Measurements from ENCODE around the gene CRHR1.

DNA sequence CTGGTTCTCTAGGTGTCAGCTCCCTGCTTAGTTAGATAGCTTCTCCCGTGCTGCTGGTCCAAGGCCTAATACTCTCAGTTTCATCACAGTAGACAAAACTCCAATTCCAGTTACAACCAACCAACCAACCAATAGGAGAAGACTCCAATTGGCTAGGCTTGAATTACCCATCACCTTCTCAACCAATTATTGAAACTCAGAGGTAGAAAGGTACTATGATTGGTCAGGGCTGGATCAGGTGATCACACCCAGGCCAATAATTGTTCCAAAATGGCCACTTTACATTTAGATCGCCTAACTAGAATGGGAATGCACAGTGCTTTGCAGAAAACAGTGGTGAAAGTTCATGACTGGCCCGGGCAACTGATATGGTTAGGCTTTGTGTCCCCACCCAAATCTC, 49.5 kb upstream of the CRHR1 start:
- TF ChIP-seq ZNF274 (IDR thresholded peaks at IDR 0.05; ENCODE audit: low read depth, low read length) (no peak), YY1 (IDR thresholded peaks at IDR 0.05; ENCODE audit: insufficient read depth, insufficient read length) (no peak)
